SU-DHL-6 (cell line): Measurements from ENCODE around the gene SEC31A.

Source experiments
- H2AFZ ChIP-seq: fragments of 200-600 bp; sonication (generic); 2 replicates; pipeline ENCODE4 v1.6.1; 2014; ENCODE audit warnings: low read depth, mild to moderate bottlenecking, moderate library complexity, mixed read lengths, antibody characterized with exemption, low read length; ENCODE audit not compliant: severe bottlenecking
- H3F3A ChIP-seq: fragments of 200-600 bp; shearing (Covaris generic); 2 replicates; pipeline ENCODE4 v1.6.0; 2016; ENCODE audit warnings: antibody characterized with exemption, mild to moderate bottlenecking; ENCODE audit not compliant: insufficient read depth
- H3K27ac ChIP-seq: fragments of 200-600 bp; sonication (generic); 2 replicates; pipeline ENCODE4 v1.5.1; 2016; ENCODE audit warnings: low read depth, mild to moderate bottlenecking, low read length, moderate library complexity, mixed read lengths
- H3K27me3 ChIP-seq: fragments of 200-600 bp; sonication (generic), shearing (Covaris generic); 2 replicates; pipeline ENCODE4 v1.6.0; 2014; ENCODE audit warnings: mild to moderate bottlenecking, low read length
- H3K36me3 ChIP-seq: fragments of 200-600 bp; sonication (generic); 2 replicates; pipeline ENCODE4 v1.6.1; 2014; ENCODE audit warnings: mild to moderate bottlenecking, low read length, mixed read lengths
- H3K4me2 ChIP-seq: fragments of 300-600, 200-600 bp; shearing (Covaris generic), sonication (generic); 2 replicates; pipeline ENCODE4 v1.6.0; 2014; ENCODE audit warnings: low read length, low read depth, mild to moderate bottlenecking; ENCODE audit not compliant: poor library complexity, severe bottlenecking
- H3K4me3 ChIP-seq: fragments of 200-600 bp; sonication (generic); 2 replicates; pipeline ENCODE4 v1.5.1; 2014; ENCODE audit warnings: antibody characterized with exemption, low read length, mild to moderate bottlenecking, mixed read lengths; ENCODE audit not compliant: insufficient read depth, poor library complexity, severe bottlenecking
- H3K79me2 ChIP-seq: fragments of 200-600 bp; sonication (generic); 2 replicates; pipeline ENCODE4 v1.6.1; 2014; ENCODE audit warnings: mild to moderate bottlenecking, low read length, moderate library complexity; ENCODE audit not compliant: insufficient read depth
- H3K9ac ChIP-seq: fragments of 200-600 bp; sonication (generic); 2 replicates; pipeline ENCODE4 v1.7.0; 2014; ENCODE audit warnings: mild to moderate bottlenecking, low read length
- H3K9me2 ChIP-seq: fragments of 200-600 bp; sonication (generic); replicated peaks from 2 replicates; pipeline ENCODE4 v1.6.1; 2014; ENCODE audit warnings: low read length; ENCODE audit not compliant: insufficient read depth
- H3K9me3 ChIP-seq: fragments of 200-600 bp; sonication (generic); 2 replicates; pipeline ENCODE4 v1.6.1; 2014; ENCODE audit warnings: low read length, mixed read lengths; ENCODE audit not compliant: insufficient read depth
- H4K20me1 ChIP-seq: fragments of 200-600 bp; sonication (generic); 2 replicates; pipeline ENCODE4 v1.6.1; 2014; ENCODE audit warnings: low read depth, mild to moderate bottlenecking, antibody characterized with exemption, low read length, moderate library complexity, mixed read lengths
- EZH2phosphoT487 ChIP-seq: fragments of 200-600 bp; sonication (generic), shearing (Covaris generic); conservative IDR thresholded peaks from 2 replicates; pipeline ENCODE4 v1.6.1; 2018; ENCODE audit warnings: mild to moderate bottlenecking, antibody characterized with exemption, low read length, moderate library complexity, mixed read lengths
- TF ChIP-seq, protein P1 (sequence below): fragments of 200-600 bp; sonication (generic); IDR thresholded peaks from one replicate; pipeline ENCODE4 v1.5.1; 2017; ENCODE audit warnings: antibody characterized with exemption, mild to moderate bottlenecking, low read length, moderate library complexity; ENCODE audit not compliant: insufficient read depth, poor library complexity, severe bottlenecking

SEC31A gene

DNA sequence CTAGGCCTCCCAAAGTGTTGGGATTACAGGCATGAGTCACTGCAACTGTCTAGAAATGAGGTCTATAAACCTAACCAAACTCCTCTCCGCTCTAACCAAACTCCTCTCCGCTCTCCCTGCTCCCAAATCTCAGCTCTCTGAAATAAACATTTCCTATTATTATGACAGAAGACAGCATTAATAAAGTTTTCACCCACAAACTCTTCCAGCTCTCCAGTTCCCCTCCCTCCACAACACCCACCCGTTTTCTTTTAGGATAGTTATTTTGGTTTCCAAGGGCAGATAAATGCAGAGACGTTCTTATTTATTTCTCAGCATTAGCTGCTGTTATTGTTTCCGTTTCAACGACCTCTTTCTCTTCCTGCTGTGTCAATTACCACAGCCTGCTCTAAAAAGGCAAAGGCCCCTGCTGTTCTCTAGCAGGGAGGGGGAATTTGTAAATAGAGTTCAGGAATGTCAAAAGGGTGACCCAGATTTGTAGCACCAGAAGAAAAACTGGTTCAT lies 79.1 kb downstream of the SEC31A start:
- no peak overlapping the region for H3K27ac ChIP-seq

DNA sequence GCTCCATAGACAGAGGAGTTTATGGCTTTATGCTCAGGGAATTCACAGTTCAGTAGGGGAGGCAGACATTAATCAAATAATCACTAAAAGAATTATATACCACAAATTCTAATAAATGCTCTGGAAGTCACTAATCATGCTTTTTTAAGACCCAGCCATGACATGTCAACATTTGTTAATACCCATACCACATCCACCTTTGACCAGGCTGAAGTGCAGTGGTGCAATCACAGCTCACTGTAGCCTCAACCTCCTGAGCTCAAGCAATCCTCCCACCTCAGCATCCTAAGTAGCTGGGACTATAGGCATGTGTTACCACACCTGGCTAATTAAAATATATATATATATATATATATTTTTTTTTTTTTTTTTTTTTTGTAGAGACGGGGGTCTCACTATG lies 79.6 kb downstream of the SEC31A start:
- no peaks in the 10 kb centered on the region for H3K36me3 ChIP-seq
- H3K79me2 ChIP-seq: no peaks in the 10 kb centered on the region
- no peaks in the 10 kb centered on the region for H3K9me2 ChIP-seq
- no peak overlapping the region for H3K9ac ChIP-seq
- TF ChIP-seq, protein P1, sequence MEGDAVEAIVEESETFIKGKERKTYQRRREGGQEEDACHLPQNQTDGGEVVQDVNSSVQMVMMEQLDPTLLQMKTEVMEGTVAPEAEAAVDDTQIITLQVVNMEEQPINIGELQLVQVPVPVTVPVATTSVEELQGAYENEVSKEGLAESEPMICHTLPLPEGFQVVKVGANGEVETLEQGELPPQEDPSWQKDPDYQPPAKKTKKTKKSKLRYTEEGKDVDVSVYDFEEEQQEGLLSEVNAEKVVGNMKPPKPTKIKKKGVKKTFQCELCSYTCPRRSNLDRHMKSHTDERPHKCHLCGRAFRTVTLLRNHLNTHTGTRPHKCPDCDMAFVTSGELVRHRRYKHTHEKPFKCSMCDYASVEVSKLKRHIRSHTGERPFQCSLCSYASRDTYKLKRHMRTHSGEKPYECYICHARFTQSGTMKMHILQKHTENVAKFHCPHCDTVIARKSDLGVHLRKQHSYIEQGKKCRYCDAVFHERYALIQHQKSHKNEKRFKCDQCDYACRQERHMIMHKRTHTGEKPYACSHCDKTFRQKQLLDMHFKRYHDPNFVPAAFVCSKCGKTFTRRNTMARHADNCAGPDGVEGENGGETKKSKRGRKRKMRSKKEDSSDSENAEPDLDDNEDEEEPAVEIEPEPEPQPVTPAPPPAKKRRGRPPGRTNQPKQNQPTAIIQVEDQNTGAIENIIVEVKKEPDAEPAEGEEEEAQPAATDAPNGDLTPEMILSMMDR: no peak
- TF ChIP-seq EZH2phosphoT487: no peak
- no peak overlapping the region for H3K4me2 ChIP-seq
- H3K27ac ChIP-seq: no peak overlapping the region
- H3F3A ChIP-seq: no peaks in the 10 kb centered on the region
- H3K27me3 ChIP-seq: no peaks in the 10 kb centered on the region
- H4K20me1 ChIP-seq: no peaks in the 10 kb centered on the region
- no peaks in the 10 kb centered on the region for H3K9me3 ChIP-seq
- H3K4me3 ChIP-seq: no peak overlapping the region
- H2AFZ ChIP-seq: no peak overlapping the region

More for the DNA sequence above, 79.1 kb downstream of the SEC31A start:
- H3K27me3 ChIP-seq: no peaks in the 10 kb centered on the region
- no peaks in the 10 kb centered on the region for H3K79me2 ChIP-seq
- H2AFZ ChIP-seq: no peak overlapping the region
- H3K9ac ChIP-seq: no peak overlapping the region
- no peaks in the 10 kb centered on the region for H4K20me1 ChIP-seq
- no peak overlapping the region for H3K4me2 ChIP-seq
- H3F3A ChIP-seq: no peaks in the 10 kb centered on the region
- no peaks in the 10 kb centered on the region for H3K9me2 ChIP-seq
- TF ChIP-seq, protein P1: no peak
- no peak for TF ChIP-seq EZH2phosphoT487
- H3K4me3 ChIP-seq: no peak overlapping the region
- H3K36me3 ChIP-seq: no peaks in the 10 kb centered on the region
- H3K9me3 ChIP-seq: no peaks in the 10 kb centered on the region

DNA sequence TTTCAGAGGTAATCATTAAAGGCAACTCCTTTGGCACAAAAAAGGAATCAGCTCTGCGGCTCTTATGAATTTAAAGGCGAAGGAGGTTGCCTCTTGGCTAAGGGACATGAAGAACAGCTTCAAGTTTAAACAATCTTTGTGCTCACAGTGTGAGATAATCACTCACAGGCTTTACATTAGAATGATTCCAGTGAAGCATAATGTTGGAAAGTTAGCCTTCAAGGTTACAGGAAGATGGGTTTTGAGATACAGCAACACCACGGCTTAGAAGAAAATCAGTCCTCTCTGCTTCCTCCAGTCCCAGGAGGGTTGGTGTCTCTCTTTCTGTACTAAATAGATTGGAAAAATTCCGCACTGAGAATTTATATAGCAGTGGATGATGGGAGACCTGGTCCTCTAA lies 80.8 kb downstream of the SEC31A start:
- Histone ChIP-seq H2AFZ (no peak overlapping the region), H3K4me3 (no peak overlapping the region), H3K9me3 (no peaks in the 10 kb centered on the region), H3K36me3 (no peaks in the 10 kb centered on the region), H4K20me1 (no peaks in the 10 kb centered on the region), H3K27ac (no peak overlapping the region), H3K4me2 (no peak overlapping the region), H3F3A (no peaks in the 10 kb centered on the region), H3K79me2 (no peaks in the 10 kb centered on the region), H3K27me3 (no peaks in the 10 kb centered on the region), H3K9ac (no peak overlapping the region), H3K9me2 (no peaks in the 10 kb centered on the region)
- TF ChIP-seq EZH2phosphoT487: no peak
- TF ChIP-seq, protein P1: no peak
